Body of pancreas (tissue), 4 donors: ENCODE results near the gene CREB5. TPM values are rescaled to one million over a fixed set of nuclear protein-coding genes. Genes with fewer than 3 reads are reported as not detected.

Experiments used
- ATAC-seq: fragments of 150-250 bp; one replicate; pipeline ENCODE4 v1.9.1; 2016
- DNase-seq, 4 donors: peaks; one replicate each; pipeline ENCODE4 v3.0.0-alpha.2; 2019
- H3K27ac ChIP-seq, 4 donors: fragments of 200-600 bp; sonication (generic); 1 replicate in 3 of 4; 2 replicates in 1 of 4; pipeline versions ENCODE4 v1.5.1 to v1.6.1; 2016 to 2019; ENCODE audit warnings: mild to moderate bottlenecking in 1 of 4, mixed read lengths in 1 of 4, moderate library complexity in 1 of 4
- H3K27me3 ChIP-seq, 2 donors: fragments of 200-600 bp; sonication (generic); one replicate each; pipeline ENCODE4 v1.6.0; 2016; ENCODE audit warnings: mild to moderate bottlenecking in 1 of 2
- H3K36me3 ChIP-seq, 2 donors: fragments of 200-600 bp; sonication (generic); replicated peaks in 1 of 2; 2 replicates each; pipeline ENCODE4 v1.5.1; 2016; ENCODE audit warnings: low read depth in 2 of 2; ENCODE audit not compliant: insufficient read depth in 1 of 2
- H3K4me1 ChIP-seq: fragments of 200-600 bp; sonication (generic); one replicate; pipeline ENCODE4 v1.6.0; 2016
- H3K4me3 ChIP-seq, 2 donors: fragments of 200-600 bp; sonication (generic); 1 replicate in 1 of 2; 2 replicates in 1 of 2; pipeline ENCODE4 v1.5.1; 2016 to 2019
- H3K9me3 ChIP-seq, 3 donors: fragments of 200-600 bp; sonication (generic); 1 replicate in 2 of 3; 2 replicates in 1 of 3; pipeline ENCODE4 v1.5.1; 2016
- CTCF ChIP-seq, 7 experiments: fragments of 450-650 bp in 4 of 7; fragments of 200-600 bp in 3 of 7; sonication (generic) in 3 of 7; IDR thresholded peaks; one replicate each; pipeline ENCODE4 v1.5.1; 2016 to 2019; ENCODE audit warnings: antibody characterized with exemption in 7 of 7
- POLR2A ChIP-seq, 3 donors: fragments of 450-650 bp; IDR thresholded peaks; one replicate each; pipeline ENCODE4 v1.6.1; 2016; ENCODE audit warnings: antibody characterized with exemption in 3 of 3, mild to moderate bottlenecking in 2 of 3
- WGBS, 2 donors: methylation state at CpG; one replicate each; pipeline ENCODE4 v1.1.5; 2017; 5-methylcytosine and 5-hydroxymethylcytosine counted together
- intact Hi-C: fragments of 100-400 bp; cut with DNase I; formaldehyde crosslinking; loops from one replicate; pipeline ENCODE4 v1.15.1; 2023
- total RNA-seq, 2 donors: library from RNA; depleted of rRNA; stranded (reverse); fragments of >200 nt; gene quantifications; one replicate each; pipeline ENCODE4 v1.1.0, GENCODE V29; 2016

The CREB5 gene
- total RNA-seq, 2 donors from 2014 or later, result 10.4 to 25.7 TPM

GRCh38 chr7:28700096-28700495 is 287.8 kb downstream of the CREB5 start:
- Histone ChIP-seq H3K9me3 (no peaks in the 10 kb centered on the region), H3K27ac (no peak overlapping the region), H3K4me3 (no peak overlapping the region), H3K27me3 (no peaks in the 10 kb centered on the region), H3K4me1 (no peaks in the 10 kb centered on the region), H3K36me3 (no peaks in the 10 kb centered on the region)
- no peak for DNase-seq
- ATAC-seq, result no peak
- no peak for TF ChIP-seq POLR2A (IDR thresholded peaks at IDR 0.05)
- TF ChIP-seq CTCF (IDR thresholded peaks at IDR 0.05), result no peak
- WGBS, 2 donors, result 61 to 67% methylated on average over 7 of the region's 7 CpGs
- intact Hi-C loops, result no loop called here

GRCh38 chr7:28700790-28701203 is 288.5 kb downstream of the CREB5 start:
- no peak overlapping the region for H3K27ac ChIP-seq
- WGBS, 2 donors, result 83 to 90% methylated on average over 3 of the region's 3 CpGs
- TF ChIP-seq POLR2A (IDR thresholded peaks at IDR 0.05) (no peak), CTCF (IDR thresholded peaks at IDR 0.05) (no peak)

GRCh38 chr7:28701731-28702130 is 289.4 kb downstream of the CREB5 start:
- DNase-seq (no peak), ATAC-seq (no peak)
- Histone ChIP-seq H3K27me3 (no peaks in the 10 kb centered on the region), H3K4me1 (no peaks in the 10 kb centered on the region), H3K36me3 (no peaks in the 10 kb centered on the region), H3K9me3 (no peaks in the 10 kb centered on the region), H3K4me3 (no peak overlapping the region), H3K27ac (no peak overlapping the region)
- WGBS, 2 donors, result 22 to 25% methylated on average over 1 of the region's 1 CpG
- intact Hi-C loops, result no loop called here
- TF ChIP-seq POLR2A (IDR thresholded peaks at IDR 0.05) (no peak), CTCF (IDR thresholded peaks at IDR 0.05) (no peak)

More at GRCh38 chr7:28700790-28701203, 288.5 kb downstream of the CREB5 start:
- no peak overlapping the region for H3K4me3 ChIP-seq
- ATAC-seq (no peak), DNase-seq (no peak)
- intact Hi-C loops, result no loop called here
- no peaks in the 10 kb centered on the region for H3K4me1 ChIP-seq
- no peaks in the 10 kb centered on the region for H3K9me3 ChIP-seq
- no peaks in the 10 kb centered on the region for H3K27me3 ChIP-seq
- H3K36me3 ChIP-seq, result no peaks in the 10 kb centered on the region

GRCh38 chr7:28702171-28702570 is 289.9 kb downstream of the CREB5 start:
- H3K9me3 ChIP-seq, result no peaks in the 10 kb centered on the region
- WGBS, 2 donors, result 89 to 90% methylated on average over 4 of the region's 4 CpGs
- H3K27ac ChIP-seq, result no peak overlapping the region
- intact Hi-C loops, result no loop called here
- no peaks in the 10 kb centered on the region for H3K36me3 ChIP-seq
- ATAC-seq (no peak), DNase-seq (no peak)
- no peaks in the 10 kb centered on the region for H3K27me3 ChIP-seq
- H3K4me1 ChIP-seq, result no peaks in the 10 kb centered on the region
- no peak overlapping the region for H3K4me3 ChIP-seq
- TF ChIP-seq POLR2A (IDR thresholded peaks at IDR 0.05) (no peak), CTCF (IDR thresholded peaks at IDR 0.05) (no peak)

- Histone ChIP-seq H3K4me1 (peaks cover 3% of the 10 kb centered on the region), H3K27ac (no peak overlapping the region), H3K9me3 (no peaks in the 10 kb centered on the region), H3K36me3 (no peaks in the 10 kb centered on the region), H3K4me3 (no peak overlapping the region), H3K27me3 (no peaks in the 10 kb centered on the region)
- DNase-seq (no peak), ATAC-seq (no peak)
- intact Hi-C loops, result no loop called here
- 82 to 92% methylated on average over 1 of the region's 1 CpG for WGBS, 2 donors
- no peak for TF ChIP-seq POLR2A (IDR thresholded peaks at IDR 0.05)
These were observed 290.9 kb downstream of the CREB5 start for GRCh38 chr7:28703037-28703765.
